ENCODE measurements around the gene PCBD2.
"Not testable (repeated sequence)": the region's sequence is repeated elsewhere in the genome, so short reads cannot be mapped to it uniquely, and the experiment has no call there.

Gene PCBD2

DNA sequence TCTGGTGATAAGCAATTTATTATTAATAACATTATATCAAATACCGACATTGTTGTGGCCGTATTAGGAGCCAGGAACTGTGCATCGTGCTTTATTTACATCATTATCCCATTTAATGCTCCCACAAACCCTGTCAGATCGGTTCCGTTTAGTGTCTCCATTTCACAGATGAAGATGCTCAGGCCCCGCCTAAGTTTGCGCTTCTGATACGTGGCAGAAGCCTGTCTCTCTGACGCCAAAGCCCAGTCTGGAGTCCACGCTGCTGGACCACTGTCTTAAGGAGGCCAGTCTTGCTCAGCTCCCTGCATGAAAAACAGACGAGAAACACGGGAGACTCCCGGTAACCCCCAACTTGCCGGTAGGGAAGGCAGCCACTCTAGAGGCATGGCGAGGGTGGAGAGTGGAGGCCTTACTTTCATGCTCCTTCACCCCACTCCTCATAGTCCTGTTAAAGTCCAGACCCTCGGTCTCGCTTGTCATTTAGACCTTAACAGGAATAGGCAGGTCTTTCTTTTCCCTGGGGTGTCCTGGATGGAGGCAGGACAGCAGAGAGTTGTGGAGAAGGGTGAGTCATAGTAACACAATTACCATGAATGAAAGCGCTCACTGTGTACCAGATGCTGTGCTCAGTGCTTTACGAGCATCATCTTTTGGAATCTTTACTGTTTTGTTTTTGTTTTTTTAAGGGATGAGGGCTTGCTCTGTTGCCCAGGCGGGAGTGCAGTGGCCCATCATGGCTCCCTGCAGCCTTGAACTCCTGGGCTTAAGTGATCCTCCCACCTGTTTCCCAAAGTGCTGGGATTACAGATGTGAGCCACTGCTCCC is 29.9 kb upstream of the PCBD2 start:
- TF ChIP-seq, protein P1, sequence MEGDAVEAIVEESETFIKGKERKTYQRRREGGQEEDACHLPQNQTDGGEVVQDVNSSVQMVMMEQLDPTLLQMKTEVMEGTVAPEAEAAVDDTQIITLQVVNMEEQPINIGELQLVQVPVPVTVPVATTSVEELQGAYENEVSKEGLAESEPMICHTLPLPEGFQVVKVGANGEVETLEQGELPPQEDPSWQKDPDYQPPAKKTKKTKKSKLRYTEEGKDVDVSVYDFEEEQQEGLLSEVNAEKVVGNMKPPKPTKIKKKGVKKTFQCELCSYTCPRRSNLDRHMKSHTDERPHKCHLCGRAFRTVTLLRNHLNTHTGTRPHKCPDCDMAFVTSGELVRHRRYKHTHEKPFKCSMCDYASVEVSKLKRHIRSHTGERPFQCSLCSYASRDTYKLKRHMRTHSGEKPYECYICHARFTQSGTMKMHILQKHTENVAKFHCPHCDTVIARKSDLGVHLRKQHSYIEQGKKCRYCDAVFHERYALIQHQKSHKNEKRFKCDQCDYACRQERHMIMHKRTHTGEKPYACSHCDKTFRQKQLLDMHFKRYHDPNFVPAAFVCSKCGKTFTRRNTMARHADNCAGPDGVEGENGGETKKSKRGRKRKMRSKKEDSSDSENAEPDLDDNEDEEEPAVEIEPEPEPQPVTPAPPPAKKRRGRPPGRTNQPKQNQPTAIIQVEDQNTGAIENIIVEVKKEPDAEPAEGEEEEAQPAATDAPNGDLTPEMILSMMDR (IDR thresholded peaks at IDR 0.05; ENCODE audit: control insufficient read depth, extremely low read depth, insufficient read depth): no peak
- peak overlapping the region; percentile 75 for H3K4me3 ChIP-seq (ENCODE audit: low read depth, low read length)
- DNase-seq (ENCODE audit: low read depth): no peak

DNA sequence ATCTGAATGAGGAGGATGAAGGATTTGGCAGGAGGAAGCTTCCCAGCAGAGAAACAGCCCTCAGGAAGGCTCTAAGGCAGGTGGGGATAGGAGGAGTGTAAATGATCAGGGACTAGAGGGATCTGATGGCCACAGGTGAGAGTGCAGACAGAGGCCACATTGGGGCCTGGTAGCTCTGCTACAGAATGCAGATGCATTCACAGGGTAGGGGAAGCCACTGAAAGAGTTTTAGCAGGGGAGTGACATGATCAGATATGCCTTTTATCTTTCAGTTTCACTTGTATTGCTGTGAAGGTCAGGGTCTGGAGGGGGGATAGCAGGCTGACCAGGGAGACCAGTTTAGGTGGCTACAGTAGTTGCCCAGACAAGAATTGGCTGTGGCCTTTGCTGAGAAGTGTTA is 27.8 kb upstream of the PCBD2 start:
- DNase-seq (ENCODE audit: low read depth): no peak
- H3K4me3 ChIP-seq (ENCODE audit: low read depth, low read length): no peak overlapping the region
- TF ChIP-seq, protein P1 (IDR thresholded peaks at IDR 0.05; ENCODE audit: control insufficient read depth, extremely low read depth, insufficient read depth): no peak

DNA sequence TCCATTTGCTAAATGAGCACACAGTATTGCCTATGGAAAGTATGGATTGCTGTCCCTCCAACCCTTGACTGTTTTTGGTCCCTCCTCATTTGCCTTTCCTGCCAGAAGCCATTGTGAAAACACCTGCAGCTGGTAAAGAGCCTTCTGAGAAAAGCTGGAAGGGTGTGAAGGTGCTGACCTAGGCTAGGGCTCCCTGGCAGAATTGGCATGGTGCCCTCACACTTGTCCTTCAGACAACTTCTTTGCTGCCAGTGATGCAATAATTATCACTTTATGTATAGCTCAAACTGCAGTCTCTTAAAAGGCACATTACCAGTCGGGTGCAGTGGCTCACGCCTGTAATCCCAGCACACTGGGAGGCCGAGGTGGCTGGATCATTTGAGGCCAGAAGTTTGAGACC is 26.5 kb upstream of the PCBD2 start:
- TF ChIP-seq, protein P1 (IDR thresholded peaks at IDR 0.05; ENCODE audit: control insufficient read depth, extremely low read depth, insufficient read depth): no peak
- DNase-seq (ENCODE audit: low read depth): no peak

DNA sequence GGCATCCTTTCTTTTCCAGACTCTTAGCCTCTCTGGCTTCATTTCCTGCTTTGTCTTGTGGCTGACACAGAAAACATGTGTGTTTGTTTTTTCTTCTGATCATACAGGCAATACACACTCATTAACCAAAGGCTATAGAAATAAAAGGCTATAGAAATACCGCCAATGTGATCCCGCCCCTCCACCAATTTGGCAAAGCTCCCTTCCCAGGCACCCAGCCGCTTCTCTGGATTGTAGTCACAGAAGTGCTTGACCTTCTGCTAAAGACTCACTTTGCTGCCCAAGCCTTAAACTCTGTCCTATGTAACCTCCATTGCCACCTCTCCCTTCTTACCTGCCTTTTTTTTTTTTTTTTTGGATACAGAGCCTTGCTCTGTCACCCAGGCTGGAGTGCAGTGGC is 25.5 kb upstream of the PCBD2 start:
- H3K4me3 ChIP-seq (ENCODE audit: low read depth, low read length): no peak overlapping the region
- DNase-seq (ENCODE audit: low read depth): no peak
- TF ChIP-seq, protein P1 (IDR thresholded peaks at IDR 0.05; ENCODE audit: control insufficient read depth, extremely low read depth, insufficient read depth): no peak

More for the DNA sequence above, 26.5 kb upstream of the PCBD2 start:
- no peak overlapping the region for H3K4me3 ChIP-seq (ENCODE audit: low read depth, low read length)

DNA sequence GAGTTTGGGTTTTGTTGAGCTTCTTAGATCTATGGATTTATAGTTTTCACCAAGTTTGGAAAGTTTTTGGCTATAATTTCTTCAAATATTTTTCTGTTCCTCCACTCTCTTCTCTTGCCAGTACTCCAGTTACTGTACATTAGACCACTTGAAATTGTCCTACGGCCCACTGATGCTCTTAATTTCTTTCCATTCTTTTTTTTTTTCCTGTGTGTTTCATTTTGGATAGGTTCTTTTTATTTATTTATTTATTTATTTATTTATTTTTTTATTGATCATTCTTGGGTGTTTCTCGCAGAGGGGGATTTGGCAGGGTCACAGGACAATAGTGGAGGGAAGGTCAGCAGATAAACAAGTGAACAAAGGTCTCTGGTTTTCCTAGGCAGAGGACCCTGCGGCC is 24.0 kb upstream of the PCBD2 start:
- not testable (repeated sequence) for DNase-seq (ENCODE audit: low read depth); H3K4me3 ChIP-seq (ENCODE audit: low read depth, low read length)

DNA sequence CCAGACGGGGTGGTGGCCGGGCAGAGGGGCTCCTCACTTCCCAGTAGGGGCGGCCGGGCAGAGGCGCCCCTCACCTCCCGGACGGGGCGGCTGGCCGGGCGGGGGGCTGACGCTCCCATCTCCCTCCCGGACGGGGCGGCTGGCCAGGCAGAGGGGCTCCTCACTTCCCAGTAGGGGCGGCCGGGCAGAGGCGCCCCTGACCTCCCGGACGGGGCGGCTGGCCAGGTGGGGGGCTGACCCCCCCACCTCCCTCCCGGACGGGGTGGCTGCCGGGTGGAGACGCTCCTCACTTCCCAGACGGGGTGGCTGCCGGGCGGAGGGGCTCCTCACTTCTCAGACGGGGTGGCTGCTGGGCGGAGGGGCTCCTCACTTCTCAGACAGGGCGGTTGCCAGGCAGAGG is 23.2 kb upstream of the PCBD2 start:
- not testable (repeated sequence) for H3K4me3 ChIP-seq (ENCODE audit: low read depth, low read length); DNase-seq (ENCODE audit: low read depth)

DNA sequence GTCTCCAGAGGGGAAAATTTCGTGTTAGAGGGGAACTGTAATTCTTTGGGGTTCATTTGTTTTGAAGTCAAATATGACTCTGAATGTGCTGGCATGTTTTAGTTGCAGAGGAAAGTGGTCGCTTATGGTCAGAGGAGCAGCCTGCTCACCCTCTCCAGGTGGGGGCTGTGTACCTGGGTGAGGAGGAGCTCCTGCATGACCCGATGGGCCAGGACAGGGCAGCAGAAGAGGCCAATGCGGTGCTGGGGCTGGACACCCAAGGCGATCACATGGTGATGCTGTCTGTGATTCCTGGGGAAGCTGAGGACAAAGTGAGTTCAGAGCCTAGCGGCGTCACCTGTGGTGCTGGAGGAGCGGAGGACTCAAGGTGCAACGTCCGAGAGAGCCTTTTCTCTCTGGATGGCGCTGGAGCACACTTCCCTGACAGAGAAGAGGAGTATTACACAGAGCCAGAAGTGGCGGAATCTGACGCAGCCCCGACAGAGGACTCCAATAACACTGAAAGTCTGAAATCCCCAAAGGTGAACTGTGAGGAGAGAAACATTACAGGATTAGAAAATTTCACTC is 17.3 kb upstream of the PCBD2 start:
- TF ChIP-seq, protein P1 (IDR thresholded peaks at IDR 0.05; ENCODE audit: control insufficient read depth, extremely low read depth, insufficient read depth): no peak
- no peak for DNase-seq (ENCODE audit: low read depth)

DNA sequence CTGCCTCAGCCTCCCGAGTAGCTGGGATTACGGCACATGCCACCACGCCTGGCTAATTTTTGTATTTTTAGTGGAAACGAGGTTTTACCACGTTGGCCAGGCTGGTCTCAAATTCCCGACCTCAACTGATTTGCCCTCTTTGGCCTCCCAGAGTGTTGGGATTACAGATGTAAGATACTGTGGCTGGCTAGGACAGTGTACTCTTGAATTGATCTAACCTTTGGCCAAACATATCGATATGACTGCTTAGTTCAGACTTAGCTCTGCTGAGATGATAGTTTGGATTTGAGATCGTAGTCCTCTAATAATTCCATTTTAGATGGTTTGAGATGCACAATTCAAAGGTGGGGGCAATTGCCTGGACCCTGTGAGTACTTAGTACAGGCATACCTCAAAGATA is 15.6 kb upstream of the PCBD2 start:
- no peak overlapping the region for H3K4me3 ChIP-seq (ENCODE audit: low read depth, low read length)
- no peak for DNase-seq (ENCODE audit: low read depth)
- TF ChIP-seq, protein P1 (IDR thresholded peaks at IDR 0.05; ENCODE audit: control insufficient read depth, extremely low read depth, insufficient read depth): no peak

More for the DNA sequence above, 17.3 kb upstream of the PCBD2 start:
- H3K4me3 ChIP-seq (ENCODE audit: low read depth, low read length): no peak overlapping the region

Measured in LNCaP clone FGC (cell line).